Measurements from ENCODE around the gene MMUT.
"Not testable (repeated sequence)": the region's sequence is repeated elsewhere in the genome, so short reads cannot be mapped to it uniquely, and the experiment has no call there.

Gene MMUT

DNA sequence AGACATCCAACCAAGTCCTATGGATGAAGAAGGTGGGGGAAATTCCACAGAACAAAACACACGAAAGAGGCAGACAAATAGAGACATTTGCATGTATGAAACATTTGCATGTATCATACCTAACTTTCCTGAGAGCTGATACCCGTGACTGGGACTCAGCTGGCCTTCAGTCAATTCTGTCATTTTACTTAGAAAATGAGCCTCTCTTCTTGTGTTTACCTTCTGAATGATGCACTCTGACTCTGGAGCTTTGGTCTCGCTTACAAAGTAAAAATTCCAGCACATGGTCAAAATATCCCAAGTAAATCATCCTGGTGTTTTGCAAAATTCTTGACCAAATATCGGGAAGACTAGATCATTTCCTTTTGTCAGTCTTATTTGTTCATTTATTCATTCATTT is 46.9 kb downstream of the MMUT start:
- DNase-seq (ENCODE audit: low spot score) = no peak

DNA sequence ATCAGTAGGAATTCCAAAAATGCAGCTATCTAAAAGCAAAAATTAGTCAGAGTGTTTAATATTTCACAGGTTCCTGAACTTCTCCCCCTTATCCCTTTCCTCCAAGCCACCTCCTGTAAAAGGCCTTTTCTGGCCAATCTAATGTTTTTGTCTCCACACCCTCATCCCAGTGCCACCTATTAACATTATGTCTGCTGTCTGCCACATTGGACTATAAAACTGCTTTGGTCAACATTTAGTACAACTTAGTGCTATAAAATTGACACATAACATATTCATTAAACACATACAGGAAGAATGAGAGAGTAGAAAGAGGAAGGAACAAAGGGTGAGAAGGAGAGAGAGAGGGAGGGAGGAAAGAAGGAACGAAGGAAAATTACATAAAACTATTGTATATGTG is 47.7 kb downstream of the MMUT start:
- no peak for DNase-seq (ENCODE audit: low spot score)

GRCh38 chr6:49410564-49410963 is 52.5 kb downstream of the MMUT start:
- DNase-seq (ENCODE audit: low spot score) = no peak

GRCh38 chr6:49409951-49410542 is 53.0 kb downstream of the MMUT start:
- peak; percentile 52 for DNase-seq (ENCODE audit: low spot score)

GRCh38 chr6:49406250-49406970 is 56.6 kb downstream of the MMUT start:
- DNase-seq (ENCODE audit: low spot score) = no peak

DNA sequence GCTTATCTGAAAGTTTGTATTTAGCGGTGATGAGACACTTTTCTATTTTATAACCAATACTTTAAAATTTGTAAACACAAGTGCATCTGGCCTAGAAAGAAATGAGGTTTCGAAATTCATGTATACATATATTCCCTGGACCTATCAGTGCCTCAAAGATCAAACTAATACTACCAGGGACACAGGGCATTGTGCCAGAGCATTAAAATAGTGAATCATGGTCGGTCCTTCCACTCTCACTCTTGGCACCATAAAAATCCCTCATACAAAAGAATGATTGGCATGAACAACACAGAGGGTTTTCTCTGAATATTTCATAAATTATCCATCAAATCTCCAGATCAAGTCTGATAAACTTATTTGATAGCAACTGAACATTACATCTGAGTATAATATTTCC is 62.0 kb downstream of the MMUT start:
- DNase-seq (ENCODE audit: low spot score) = no peak

DNA sequence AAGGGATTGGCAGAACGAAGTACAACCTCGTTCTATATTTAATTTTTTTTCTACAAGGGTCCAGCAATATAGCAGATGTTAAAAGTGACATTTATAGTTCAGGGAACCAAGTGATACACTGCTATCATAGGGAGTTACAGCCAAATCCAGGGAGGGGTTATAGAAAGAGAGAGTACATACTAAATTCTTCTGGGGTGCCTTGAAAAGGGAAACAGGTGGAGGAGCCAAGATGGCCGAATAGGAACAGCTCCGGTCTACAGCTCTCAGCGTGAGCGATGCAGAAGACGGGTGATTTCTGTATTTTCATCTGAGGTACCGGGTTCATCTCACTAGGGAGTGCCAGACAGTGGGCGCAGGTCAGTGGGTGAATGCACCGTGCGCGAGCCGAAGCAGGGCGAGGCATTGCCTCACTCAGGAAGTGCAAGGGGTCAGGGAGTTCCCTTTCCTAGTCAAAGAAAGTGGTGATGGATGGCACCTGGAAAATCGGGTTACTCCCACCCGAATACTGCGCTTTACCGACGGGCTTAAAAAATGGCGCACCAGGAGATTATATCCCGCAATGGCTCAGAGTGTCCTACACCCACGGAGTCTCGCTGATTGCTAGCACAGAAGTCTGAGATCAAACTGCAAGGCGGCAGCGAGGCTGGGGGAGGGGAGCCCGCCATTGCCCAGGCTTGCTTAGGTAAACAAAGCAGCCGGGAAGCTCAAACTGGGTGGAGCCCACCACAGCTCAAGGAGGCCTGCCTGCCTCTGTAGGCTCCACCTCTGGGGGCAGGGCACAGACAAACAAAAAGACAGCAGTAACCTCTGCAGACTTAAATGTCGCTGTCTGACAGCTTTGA is 76.2 kb downstream of the MMUT start:
- not testable (repeated sequence) for DNase-seq (ENCODE audit: low spot score)

DNA sequence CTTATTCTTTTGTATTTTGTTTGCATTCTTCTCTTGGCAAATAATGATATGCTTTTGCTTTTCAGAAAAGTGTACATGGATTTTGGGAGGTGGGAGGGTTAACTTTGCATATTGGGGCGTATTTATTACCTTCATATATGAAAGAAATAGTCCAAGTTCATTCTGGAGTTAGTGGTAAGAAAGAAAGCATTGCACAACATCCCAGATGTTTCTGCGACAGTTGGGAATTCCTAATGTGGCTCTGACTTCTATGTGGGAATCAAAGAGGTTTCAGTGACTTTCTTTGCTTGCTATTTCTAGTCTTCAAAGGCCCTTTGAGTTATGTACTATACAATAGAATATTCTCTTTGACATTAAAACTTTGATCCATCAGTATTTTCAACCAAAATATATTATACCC is 78.1 kb downstream of the MMUT start:
- no peak for DNase-seq (ENCODE audit: low spot score)

All from CD4-positive, alpha-beta T cell treated with Interleukin-15 for 4 hours (primary cell).